ENCODE results near the gene RELT. TPM values are rescaled to one million over a fixed set of nuclear protein-coding genes. Genes with fewer than 3 reads are reported as not detected.

RELT gene
- total and polyA plus RNA-seq, 9 of the 15 experiments (the other 6 are each of a cell fraction or from before 2014, with no cell fraction given): 1.1 to 20.2 (median 7.4) TPM

DNA sequence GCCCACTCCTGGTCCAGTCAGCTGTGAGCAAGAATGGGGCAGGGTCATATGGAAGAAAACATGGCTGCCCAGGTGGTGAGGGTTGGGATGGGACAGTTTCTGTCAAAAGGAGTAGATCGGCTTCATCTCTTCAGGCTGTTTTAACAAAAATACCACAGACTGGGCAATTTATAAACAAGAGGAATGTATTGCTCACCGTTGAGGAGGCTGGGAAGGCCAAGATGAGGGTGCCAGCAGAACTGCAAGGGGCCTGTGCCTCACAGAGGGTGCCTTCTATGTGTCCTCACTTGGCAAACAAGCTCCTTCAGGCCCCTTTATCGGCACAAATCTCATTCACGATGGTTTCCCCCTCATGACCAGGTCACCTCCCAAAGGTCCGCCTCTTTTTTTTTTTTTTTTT is 18.1 kb upstream of the RELT start:
- CTCF ChIA-PET (ENCODE audit: low intra/inter-chr PET ratio): no interaction called here
- Histone ChIP-seq H3K9ac (ENCODE audit: insufficient read depth in 1 of 2, low read depth in 2 of 2, low read length in 2 of 2) (no peak overlapping the region), H3K4me2 (ENCODE audit: insufficient read depth, low read length) (no peak overlapping the region), H3K79me2 (ENCODE audit: control insufficient read depth, insufficient read depth, low read length) (no peaks in the 10 kb centered on the region), H3K36me3 (ENCODE audit: control insufficient read depth, insufficient read depth, low read length) (no peaks in the 10 kb centered on the region), H3K27me3 (ENCODE audit: control insufficient read depth in 2 of 2, insufficient read depth in 2 of 2, low read length in 2 of 2) (peaks cover 20 to 46% of the 10 kb centered on the region in 2 experiments), H3K27ac (ENCODE audit: extremely low read depth, low read depth, low read length) (no peak overlapping the region), H3K4me3 (no peak overlapping the region), H2AFZ (ENCODE audit: low read depth, low read length) (0 out of 2 replicates have a peak overlapping the region, but pooled peaks have one; percentile 9), H3K4me1 (replicated peaks in 1 of 2; ENCODE audit: control insufficient read depth in 2 of 2, insufficient read depth in 2 of 2, low read length in 2 of 2) (peaks cover 0 to 27% of the 10 kb centered on the region in 2 experiments; a peak in 3 of 5 replicates), H3K9me3 (replicated peaks; ENCODE audit: control insufficient read depth, insufficient read depth, low read depth, low read length) (no peaks in the 10 kb centered on the region), H4K20me1 (replicated peaks; ENCODE audit: control insufficient read depth, insufficient read depth, low read length) (peaks cover 13% of the 10 kb centered on the region), H3K9me1 (ENCODE audit: control insufficient read depth, insufficient read depth, low read length) (peaks cover 6% of the 10 kb centered on the region)
- ATAC-seq: no peak
- no TSS peak for BruUV-seq (replicated peaks)
- in situ Hi-C loops (cut with MboI): no loop called here
- FAIRE-seq: no peak
- POLR2A ChIA-PET: interaction anchor here (1.2 kb wide), 1 partner anchor 42 kb away, joined by 3 read pairs; no protein-coding TSS in a partner anchor
- DNase-seq (ENCODE audit: extremely low read depth in 1 of 4, low spot score in 3 of 4): no peak
- intact Hi-C loops (cut with micrococcal nuclease): no loop called here
- TF ChIP-seq TRIM24 (IDR thresholded peaks at IDR 0.05) (no peak), ETV1 (tag; conservative IDR thresholded peaks at IDR 0.05; ENCODE audit: low read depth) (no peak)
- TF ChIP-seq, protein P1, sequence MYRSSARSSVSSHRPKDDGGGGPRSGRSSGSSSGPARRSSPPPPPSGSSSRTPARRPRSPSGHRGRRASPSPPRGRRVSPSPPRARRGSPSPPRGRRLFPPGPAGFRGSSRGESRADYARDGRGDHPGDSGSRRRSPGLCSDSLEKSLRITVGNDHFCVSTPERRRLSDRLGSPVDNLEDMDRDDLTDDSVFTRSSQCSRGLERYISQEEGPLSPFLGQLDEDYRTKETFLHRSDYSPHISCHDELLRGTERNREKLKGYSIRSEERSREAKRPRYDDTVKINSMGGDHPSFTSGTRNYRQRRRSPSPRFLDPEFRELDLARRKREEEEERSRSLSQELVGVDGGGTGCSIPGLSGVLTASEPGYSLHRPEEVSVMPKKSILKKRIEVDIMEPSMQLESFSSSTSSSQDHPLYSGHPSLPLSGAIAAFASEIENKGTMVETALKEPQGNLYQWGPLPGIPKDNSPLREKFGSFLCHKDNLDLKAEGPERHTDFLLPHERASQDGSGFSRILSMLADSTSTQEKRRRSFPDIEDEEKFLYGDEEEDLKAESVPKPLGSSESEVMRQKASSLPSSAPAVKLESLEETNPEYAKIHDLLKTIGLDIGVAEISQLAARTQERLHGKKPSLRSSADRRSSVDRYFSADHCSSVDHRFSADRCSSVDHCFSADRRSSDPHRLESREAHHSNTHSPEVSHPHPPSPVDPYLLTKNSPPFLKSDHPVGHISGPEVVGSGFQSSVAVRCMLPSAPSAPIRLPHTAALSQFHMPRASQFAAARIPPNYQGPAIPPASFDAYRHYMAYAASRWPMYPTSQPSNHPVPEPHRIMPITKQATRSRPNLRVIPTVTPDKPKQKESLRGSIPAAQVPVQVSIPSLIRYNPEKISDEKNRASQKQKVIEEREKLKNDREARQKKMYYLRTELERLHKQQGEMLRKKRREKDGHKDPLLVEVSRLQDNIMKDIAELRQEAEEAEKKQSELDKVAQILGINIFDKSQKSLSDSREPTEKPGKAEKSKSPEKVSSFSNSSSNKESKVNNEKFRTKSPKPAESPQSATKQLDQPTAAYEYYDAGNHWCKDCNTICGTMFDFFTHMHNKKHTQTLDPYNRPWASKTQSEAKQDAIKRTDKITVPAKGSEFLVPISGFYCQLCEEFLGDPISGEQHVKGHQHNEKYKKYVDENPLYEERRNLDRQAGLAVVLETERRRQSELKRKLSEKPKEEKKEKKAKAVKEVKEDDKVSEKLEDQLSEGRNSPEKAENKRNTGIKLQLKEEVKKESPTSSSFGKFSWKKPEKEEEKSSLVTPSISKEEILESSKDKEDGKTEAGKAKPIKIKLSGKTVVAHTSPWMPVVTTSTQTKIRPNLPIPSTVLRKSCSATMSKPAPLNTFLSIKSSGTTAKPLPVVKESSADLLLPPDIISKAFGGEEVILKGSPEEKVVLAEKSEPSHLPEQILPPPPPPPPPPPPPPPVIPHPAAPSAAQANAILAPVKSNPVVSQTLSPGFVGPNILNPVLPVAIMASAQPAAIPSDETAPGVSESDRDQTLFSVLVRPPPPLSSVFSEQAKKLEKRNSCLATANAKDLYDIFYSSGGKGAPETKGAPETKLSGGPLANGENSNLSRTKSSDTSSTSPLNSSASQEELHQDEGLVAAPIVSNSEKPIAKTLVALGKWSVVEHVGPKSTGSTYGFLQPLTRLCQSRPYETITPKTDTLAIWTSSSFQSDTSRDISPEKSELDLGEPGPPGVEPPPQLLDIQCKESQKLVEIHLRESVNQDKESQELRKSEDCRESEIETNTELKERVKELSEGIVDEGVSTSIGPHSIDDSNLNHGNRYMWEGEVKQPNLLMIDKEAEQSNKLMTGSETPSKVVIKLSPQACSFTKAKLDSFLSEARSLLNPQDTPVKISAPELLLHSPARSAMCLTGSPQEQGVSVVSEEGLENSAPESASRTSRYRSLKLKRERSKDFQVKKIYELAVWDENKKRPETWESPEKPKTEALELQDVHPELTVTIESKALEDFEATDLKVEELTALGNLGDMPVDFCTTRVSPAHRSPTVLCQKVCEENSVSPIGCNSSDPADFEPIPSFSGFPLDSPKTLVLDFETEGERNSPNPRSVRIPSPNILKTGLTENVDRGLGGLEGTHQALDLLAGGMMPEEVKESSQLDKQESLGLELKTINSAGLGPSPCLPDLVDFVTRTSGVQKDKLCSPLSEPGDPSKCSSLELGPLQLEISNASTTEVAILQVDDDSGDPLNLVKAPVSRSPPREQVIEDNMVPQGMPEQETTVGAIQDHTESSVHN (IDR thresholded peaks at IDR 0.05; ENCODE audit: borderline replicate concordance in 1 of 2, low read depth in 1 of 2): no peak
- TF ChIP-seq, protein P2, sequence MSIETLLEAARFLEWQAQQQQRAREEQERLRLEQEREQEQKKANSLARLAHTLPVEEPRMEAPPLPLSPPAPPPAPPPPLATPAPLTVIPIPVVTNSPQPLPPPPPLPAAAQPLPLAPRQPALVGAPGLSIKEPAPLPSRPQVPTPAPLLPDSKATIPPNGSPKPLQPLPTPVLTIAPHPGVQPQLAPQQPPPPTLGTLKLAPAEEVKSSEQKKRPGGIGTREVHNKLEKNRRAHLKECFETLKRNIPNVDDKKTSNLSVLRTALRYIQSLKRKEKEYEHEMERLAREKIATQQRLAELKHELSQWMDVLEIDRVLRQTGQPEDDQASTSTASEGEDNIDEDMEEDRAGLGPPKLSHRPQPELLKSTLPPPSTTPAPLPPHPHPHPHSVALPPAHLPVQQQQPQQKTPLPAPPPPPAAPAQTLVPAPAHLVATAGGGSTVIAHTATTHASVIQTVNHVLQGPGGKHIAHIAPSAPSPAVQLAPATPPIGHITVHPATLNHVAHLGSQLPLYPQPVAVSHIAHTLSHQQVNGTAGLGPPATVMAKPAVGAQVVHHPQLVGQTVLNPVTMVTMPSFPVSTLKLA (conservative IDR thresholded peaks at IDR 0.05): no peak
- 15% methylated on average over 4 of the region's 5 CpGs for WGBS (ENCODE audit: insufficient coverage, low coverage, missing lambda C conversion rate)

Data from K562 (cell line).